B cell (primary cell): ENCODE data around the gene SMCO1.

Experiments used
- EZH2 ChIP-seq: IDR thresholded peaks from 2 replicates; pipeline ENCODE4 v1.6.1; 2012; ENCODE audit warnings: borderline replicate concordance, low read depth, mild to moderate bottlenecking, moderate library complexity, low read length; ENCODE audit not compliant: insufficient read depth, poor library complexity, severe bottlenecking
- TF ChIP-seq, protein P1 (sequence below): fragments of 200-600 bp; IDR thresholded peaks from one replicate; pipeline ENCODE4 v1.8.0; 2022; ENCODE audit warnings: antibody characterized with exemption, mild to moderate bottlenecking

- TF ChIP-seq, protein P1, sequence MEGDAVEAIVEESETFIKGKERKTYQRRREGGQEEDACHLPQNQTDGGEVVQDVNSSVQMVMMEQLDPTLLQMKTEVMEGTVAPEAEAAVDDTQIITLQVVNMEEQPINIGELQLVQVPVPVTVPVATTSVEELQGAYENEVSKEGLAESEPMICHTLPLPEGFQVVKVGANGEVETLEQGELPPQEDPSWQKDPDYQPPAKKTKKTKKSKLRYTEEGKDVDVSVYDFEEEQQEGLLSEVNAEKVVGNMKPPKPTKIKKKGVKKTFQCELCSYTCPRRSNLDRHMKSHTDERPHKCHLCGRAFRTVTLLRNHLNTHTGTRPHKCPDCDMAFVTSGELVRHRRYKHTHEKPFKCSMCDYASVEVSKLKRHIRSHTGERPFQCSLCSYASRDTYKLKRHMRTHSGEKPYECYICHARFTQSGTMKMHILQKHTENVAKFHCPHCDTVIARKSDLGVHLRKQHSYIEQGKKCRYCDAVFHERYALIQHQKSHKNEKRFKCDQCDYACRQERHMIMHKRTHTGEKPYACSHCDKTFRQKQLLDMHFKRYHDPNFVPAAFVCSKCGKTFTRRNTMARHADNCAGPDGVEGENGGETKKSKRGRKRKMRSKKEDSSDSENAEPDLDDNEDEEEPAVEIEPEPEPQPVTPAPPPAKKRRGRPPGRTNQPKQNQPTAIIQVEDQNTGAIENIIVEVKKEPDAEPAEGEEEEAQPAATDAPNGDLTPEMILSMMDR: no peak
- TF ChIP-seq EZH2: no peak
These were observed 42.9 kb downstream of the SMCO1 start for GRCh38 chr3:196472286-196472685.
